Measurements from ENCODE around the gene GEMIN8.

DNA sequence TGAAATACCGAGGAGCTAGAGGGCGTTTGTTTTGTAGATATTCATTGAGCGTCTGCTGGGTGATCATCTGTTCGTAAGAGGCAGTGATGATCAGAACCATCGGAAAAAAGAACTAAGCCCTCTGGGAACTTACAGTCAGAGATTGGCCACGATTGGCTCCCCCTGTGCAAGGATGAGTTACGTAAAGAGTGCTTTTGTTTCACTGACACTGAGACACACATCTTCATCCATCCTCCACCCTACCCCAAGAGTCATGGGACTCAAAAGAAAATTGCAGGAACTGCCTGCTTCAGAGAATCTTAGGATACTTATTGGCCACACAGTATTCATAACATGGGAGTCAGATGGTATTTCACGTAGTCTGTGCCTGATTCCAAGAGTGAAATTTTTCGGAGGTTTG lies 62.1 kb downstream of the GEMIN8 start:
- TF ChIP-seq, protein P1, sequence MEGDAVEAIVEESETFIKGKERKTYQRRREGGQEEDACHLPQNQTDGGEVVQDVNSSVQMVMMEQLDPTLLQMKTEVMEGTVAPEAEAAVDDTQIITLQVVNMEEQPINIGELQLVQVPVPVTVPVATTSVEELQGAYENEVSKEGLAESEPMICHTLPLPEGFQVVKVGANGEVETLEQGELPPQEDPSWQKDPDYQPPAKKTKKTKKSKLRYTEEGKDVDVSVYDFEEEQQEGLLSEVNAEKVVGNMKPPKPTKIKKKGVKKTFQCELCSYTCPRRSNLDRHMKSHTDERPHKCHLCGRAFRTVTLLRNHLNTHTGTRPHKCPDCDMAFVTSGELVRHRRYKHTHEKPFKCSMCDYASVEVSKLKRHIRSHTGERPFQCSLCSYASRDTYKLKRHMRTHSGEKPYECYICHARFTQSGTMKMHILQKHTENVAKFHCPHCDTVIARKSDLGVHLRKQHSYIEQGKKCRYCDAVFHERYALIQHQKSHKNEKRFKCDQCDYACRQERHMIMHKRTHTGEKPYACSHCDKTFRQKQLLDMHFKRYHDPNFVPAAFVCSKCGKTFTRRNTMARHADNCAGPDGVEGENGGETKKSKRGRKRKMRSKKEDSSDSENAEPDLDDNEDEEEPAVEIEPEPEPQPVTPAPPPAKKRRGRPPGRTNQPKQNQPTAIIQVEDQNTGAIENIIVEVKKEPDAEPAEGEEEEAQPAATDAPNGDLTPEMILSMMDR (IDR thresholded peaks at IDR 0.05) = no peak
- TF ChIP-seq POLR2A (IDR thresholded peaks at IDR 0.05) = no peak
